Measurements from ENCODE around the gene ARHGAP15.

GRCh38 chr2:143730953-143731260 lies 601.7 kb downstream of the ARHGAP15 start:
- TF ChIP-seq CTCF (conservative IDR thresholded peaks at IDR 0.05 in 1 of 2, IDR thresholded peaks at IDR 0.05 in 1 of 2; ENCODE audit: low read depth in 1 of 2, low read length in 2 of 2): no peak
- TF ChIP-seq EZH2 (IDR thresholded peaks at IDR 0.05; ENCODE audit: low read length, missing control alignments): no peak

All from fibroblast of lung (primary cell).